A549 (cell line): Measurements from ENCODE around the gene SNAPIN.

Experiments used
- NR3C1 ChIP-seq: fragments of >200 bp; sonication (Bioruptor Twin); formaldehyde crosslinking; IDR thresholded peaks from 3 replicates; pipeline ENCODE4 v1.6.1; 2017
- POLR2A ChIP-seq: IDR thresholded peaks from 2 replicates; pipeline ENCODE4 v1.6.1; 2012; ENCODE audit warnings: mild to moderate bottlenecking, low read length
- TP53 ChIP-seq: fragments of 250-450 bp; sonication (Bioruptor Pico); IDR thresholded peaks from 2 replicates; pipeline ENCODE4 v1.5.0; 2021; ENCODE audit warnings: mild to moderate bottlenecking, moderate library complexity
- TF ChIP-seq, protein P1 (sequence below): fragments of >200 bp; sonication (Bioruptor Twin); formaldehyde crosslinking; IDR thresholded peaks from 3 replicates; pipeline ENCODE4 v1.5.1; 2016
- TF ChIP-seq, protein P2 (sequence below): fragments of 150-350 bp; IDR thresholded peaks from 2 replicates; pipeline ENCODE4 v1.6.1; 2014; ENCODE audit warnings: low read depth, mild to moderate bottlenecking, low read length
- TF ChIP-seq, protein P3 (sequence below): fragments of 250-450 bp; sonication (Bioruptor Pico); IDR thresholded peaks from 2 replicates; pipeline ENCODE4 v1.5.0; 2021; ENCODE audit warnings: mild to moderate bottlenecking, moderate library complexity, borderline replicate concordance

DNA sequence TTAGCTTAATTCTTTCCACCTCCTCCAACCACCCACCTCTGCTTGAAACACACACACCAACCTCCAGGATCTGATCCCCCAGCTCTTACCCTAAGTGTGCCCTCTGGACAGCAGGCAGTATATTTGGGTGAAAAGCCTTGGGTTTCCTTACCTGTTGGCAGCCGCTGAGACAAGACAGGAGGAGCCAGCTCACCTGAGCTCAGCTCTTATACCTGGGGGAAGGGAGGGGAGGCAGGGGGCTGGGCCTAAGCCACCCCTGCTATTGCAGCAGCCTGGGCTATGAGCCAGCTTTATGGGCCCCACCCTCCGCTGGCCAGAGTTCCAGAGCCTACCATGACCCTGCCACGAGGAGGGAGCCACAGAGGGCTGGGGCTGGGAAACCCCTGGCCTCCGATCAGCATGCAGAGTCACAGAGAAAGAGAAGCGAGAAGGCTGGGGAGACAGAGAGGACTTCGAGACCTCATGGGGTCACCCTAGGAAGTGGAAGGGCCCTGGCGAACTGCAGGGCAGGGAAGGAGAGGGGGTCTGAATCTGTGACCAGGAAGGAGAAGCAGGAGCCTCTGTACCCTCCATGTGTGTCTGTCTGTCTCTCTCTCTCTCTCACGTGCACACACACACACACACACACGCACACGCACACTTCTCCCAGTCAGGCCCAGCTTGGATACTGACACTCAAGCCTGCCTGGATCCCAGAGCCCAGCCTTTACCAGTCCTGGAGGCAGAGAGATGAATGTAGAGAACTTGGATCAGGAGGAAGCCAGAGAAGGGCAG, 42.2 kb upstream of the SNAPIN start, which contains the start of gene S100A14:
- TF ChIP-seq, protein P1, sequence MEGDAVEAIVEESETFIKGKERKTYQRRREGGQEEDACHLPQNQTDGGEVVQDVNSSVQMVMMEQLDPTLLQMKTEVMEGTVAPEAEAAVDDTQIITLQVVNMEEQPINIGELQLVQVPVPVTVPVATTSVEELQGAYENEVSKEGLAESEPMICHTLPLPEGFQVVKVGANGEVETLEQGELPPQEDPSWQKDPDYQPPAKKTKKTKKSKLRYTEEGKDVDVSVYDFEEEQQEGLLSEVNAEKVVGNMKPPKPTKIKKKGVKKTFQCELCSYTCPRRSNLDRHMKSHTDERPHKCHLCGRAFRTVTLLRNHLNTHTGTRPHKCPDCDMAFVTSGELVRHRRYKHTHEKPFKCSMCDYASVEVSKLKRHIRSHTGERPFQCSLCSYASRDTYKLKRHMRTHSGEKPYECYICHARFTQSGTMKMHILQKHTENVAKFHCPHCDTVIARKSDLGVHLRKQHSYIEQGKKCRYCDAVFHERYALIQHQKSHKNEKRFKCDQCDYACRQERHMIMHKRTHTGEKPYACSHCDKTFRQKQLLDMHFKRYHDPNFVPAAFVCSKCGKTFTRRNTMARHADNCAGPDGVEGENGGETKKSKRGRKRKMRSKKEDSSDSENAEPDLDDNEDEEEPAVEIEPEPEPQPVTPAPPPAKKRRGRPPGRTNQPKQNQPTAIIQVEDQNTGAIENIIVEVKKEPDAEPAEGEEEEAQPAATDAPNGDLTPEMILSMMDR: no peak
- TF ChIP-seq POLR2A (no peak), TP53 (CRISPR knock-in tag) (no peak), NR3C1 (no peak)
- TF ChIP-seq, protein P2, sequence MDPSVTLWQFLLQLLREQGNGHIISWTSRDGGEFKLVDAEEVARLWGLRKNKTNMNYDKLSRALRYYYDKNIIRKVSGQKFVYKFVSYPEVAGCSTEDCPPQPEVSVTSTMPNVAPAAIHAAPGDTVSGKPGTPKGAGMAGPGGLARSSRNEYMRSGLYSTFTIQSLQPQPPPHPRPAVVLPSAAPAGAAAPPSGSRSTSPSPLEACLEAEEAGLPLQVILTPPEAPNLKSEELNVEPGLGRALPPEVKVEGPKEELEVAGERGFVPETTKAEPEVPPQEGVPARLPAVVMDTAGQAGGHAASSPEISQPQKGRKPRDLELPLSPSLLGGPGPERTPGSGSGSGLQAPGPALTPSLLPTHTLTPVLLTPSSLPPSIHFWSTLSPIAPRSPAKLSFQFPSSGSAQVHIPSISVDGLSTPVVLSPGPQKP: no peak
- TF ChIP-seq, protein P3, sequence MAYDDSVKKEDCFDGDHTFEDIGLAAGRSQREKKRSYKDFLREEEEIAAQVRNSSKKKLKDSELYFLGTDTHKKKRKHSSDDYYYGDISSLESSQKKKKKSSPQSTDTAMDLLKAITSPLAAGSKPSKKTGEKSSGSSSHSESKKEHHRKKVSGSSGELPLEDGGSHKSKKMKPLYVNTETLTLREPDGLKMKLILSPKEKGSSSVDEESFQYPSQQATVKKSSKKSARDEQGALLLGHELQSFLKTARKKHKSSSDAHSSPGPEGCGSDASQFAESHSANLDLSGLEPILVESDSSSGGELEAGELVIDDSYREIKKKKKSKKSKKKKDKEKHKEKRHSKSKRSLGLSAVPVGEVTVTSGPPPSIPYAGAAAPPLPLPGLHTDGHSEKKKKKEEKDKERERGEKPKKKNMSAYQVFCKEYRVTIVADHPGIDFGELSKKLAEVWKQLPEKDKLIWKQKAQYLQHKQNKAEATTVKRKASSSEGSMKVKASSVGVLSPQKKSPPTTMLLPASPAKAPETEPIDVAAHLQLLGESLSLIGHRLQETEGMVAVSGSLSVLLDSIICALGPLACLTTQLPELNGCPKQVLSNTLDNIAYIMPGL (CRISPR knock-in tag): no peak
